GM19023 (cell line): ENCODE results near the gene SRSF3.
A peak's percentile ranks its signal among the peaks of the same experiment; 100 is the strongest.

Source experiments
- ATAC-seq: cut with Tn5 transposase; IDR thresholded peaks from one replicate; pipeline ENCODE4 v1.9.1; 2021; ENCODE audit warnings: mild to moderate bottlenecking, moderate library complexity; ENCODE audit not compliant: unreplicated experiment

SRSF3 gene

GRCh38 chr6:36622901-36623546, 28.9 kb downstream of the SRSF3 start:
- no peak for ATAC-seq

GRCh38 chr6:36623547-36624459, 29.6 kb downstream of the SRSF3 start:
- ATAC-seq, result peak; percentile 52

GRCh38 chr6:36624461-36625157, 30.4 kb downstream of the SRSF3 start:
- no peak for ATAC-seq

GRCh38 chr6:36625158-36625919, 31.2 kb downstream of the SRSF3 start:
- no peak for ATAC-seq

GRCh38 chr6:36626636-36627035, 32.5 kb downstream of the SRSF3 start:
- ATAC-seq, result no peak

GRCh38 chr6:36627141-36627540, 33.0 kb downstream of the SRSF3 start:
- no peak for ATAC-seq

- no peak for ATAC-seq
These were observed 33.7 kb downstream of the SRSF3 start for GRCh38 chr6:36627801-36628246.

GRCh38 chr6:36629784-36630183, 35.6 kb downstream of the SRSF3 start:
- no peak for ATAC-seq

- no peak for ATAC-seq
These were observed 37.3 kb downstream of the SRSF3 start for GRCh38 chr6:36631326-36632011.

GRCh38 chr6:36633370-36633769, 39.2 kb downstream of the SRSF3 start:
- no peak for ATAC-seq

- no peak for ATAC-seq
These were observed 39.8 kb downstream of the SRSF3 start for GRCh38 chr6:36633915-36634314.

GRCh38 chr6:36634317-36635108, 40.4 kb downstream of the SRSF3 start:
- no peak for ATAC-seq

GRCh38 chr6:36636283-36636682, 42.1 kb downstream of the SRSF3 start:
- ATAC-seq, result no peak

- ATAC-seq, result no peak
These were observed 42.7 kb downstream of the SRSF3 start for GRCh38 chr6:36636687-36637418.

- ATAC-seq, result no peak
These were observed 44.4 kb downstream of the SRSF3 start for GRCh38 chr6:36638579-36638978.

- no peak for ATAC-seq
These were observed 45.1 kb downstream of the SRSF3 start for GRCh38 chr6:36639171-36639808.

- ATAC-seq, result no peak
These were observed 47.4 kb downstream of the SRSF3 start for GRCh38 chr6:36641543-36641942.
